ENCODE data around the gene PHF21A. TPM values are rescaled to one million over a fixed set of nuclear protein-coding genes. Genes with fewer than 3 reads are reported as not detected.

Gene PHF21A
- total RNA-seq, 1 donor from 2014 or later, result 3.4 TPM

DNA sequence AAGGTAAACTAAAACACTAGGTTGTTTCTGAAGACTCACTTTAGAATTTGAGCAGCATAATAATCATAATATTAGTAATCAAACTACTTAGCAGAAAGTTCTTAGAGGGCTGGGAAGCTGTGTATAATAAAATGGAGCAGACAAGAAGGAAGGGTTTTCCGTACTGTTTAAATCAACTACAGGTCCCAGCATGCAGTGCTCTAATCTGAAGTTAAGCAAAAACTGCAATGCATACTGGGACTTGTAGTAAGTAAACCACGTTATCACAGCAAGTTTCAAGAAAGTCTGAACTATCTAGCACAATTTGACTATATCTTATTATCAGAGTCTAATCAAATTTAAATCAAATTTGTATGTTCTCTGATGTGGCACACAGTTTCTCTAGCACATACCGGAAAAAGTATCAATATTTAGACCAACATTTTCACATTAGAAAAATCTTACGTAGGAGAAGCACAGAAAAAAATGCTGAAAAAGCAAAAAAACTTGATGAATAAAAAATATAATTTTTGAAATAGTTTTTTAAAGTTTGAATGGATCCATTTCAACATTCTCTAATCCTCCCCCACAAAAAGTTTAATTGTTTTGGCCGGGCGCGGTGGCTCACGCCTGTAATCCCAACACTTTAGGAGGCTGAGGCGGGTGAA lies 8.2 kb downstream of the PHF21A start:
- no peak overlapping the region for H3K4me3 ChIP-seq (ENCODE audit: low read depth, low read length)
- FAIRE-seq (no peak), DNase-seq (ENCODE audit: low read depth) (peak; percentile 80)
- H3K27me3 ChIP-seq (ENCODE audit: control insufficient read depth, insufficient read depth, low read length), result no peaks in the 10 kb centered on the region
- TF ChIP-seq, protein P1, sequence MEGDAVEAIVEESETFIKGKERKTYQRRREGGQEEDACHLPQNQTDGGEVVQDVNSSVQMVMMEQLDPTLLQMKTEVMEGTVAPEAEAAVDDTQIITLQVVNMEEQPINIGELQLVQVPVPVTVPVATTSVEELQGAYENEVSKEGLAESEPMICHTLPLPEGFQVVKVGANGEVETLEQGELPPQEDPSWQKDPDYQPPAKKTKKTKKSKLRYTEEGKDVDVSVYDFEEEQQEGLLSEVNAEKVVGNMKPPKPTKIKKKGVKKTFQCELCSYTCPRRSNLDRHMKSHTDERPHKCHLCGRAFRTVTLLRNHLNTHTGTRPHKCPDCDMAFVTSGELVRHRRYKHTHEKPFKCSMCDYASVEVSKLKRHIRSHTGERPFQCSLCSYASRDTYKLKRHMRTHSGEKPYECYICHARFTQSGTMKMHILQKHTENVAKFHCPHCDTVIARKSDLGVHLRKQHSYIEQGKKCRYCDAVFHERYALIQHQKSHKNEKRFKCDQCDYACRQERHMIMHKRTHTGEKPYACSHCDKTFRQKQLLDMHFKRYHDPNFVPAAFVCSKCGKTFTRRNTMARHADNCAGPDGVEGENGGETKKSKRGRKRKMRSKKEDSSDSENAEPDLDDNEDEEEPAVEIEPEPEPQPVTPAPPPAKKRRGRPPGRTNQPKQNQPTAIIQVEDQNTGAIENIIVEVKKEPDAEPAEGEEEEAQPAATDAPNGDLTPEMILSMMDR (IDR thresholded peaks at IDR 0.05; ENCODE audit: insufficient read depth, low read length, severe bottlenecking), result no peak
- no peaks in the 10 kb centered on the region for H3K36me3 ChIP-seq (ENCODE audit: control insufficient read depth, insufficient read depth, low read length)

DNA sequence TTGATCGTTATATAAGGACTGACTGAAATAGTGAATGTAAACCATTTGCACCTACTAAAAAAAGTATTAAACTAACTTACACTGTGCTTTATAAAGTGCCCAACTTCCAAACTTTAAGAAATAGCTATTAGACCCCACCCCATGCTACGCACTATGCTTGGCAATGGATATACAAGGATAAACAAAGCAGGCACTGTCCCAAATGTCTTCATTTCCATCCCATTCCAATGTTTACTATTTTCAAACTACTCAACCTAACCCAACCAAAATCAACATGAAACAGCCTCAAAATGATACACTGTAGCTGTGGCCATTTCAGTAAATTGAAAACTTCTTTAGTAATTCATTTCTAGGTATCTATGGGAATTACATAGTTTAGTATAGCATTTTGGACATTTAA lies 12.5 kb downstream of the PHF21A start:
- Histone ChIP-seq H3K36me3 (ENCODE audit: control insufficient read depth, insufficient read depth, low read length) (no peaks in the 10 kb centered on the region), H3K27me3 (ENCODE audit: control insufficient read depth, insufficient read depth, low read length) (no peaks in the 10 kb centered on the region), H3K4me3 (ENCODE audit: low read depth, low read length) (no peak overlapping the region)
- FAIRE-seq (no peak), DNase-seq (ENCODE audit: low read depth) (no peak)
- TF ChIP-seq, protein P1 (IDR thresholded peaks at IDR 0.05; ENCODE audit: insufficient read depth, low read length, severe bottlenecking), result no peak

DNA sequence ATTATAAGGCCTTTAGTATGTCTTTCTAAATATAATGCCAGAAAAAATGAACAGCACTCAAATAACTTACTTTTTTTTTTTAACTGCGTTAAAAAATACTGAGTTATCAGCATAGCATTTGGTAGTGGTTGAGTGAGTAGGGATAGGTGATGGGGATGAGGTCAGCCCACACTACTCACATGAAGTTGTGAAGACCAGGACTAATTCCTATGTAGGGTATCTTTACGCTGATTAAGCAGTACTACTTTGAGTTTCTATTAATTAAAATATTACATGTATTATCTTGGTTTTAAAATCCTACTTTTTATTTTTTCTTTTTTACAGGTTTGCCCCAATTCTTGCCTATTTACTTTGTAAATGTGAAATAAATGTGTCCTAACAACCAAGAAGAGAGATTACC lies 13.5 kb downstream of the PHF21A start:
- Histone ChIP-seq H3K4me3 (ENCODE audit: low read depth, low read length) (no peak overlapping the region), H3K36me3 (ENCODE audit: control insufficient read depth, insufficient read depth, low read length) (no peaks in the 10 kb centered on the region), H3K27me3 (ENCODE audit: control insufficient read depth, insufficient read depth, low read length) (no peaks in the 10 kb centered on the region)
- FAIRE-seq (no peak), DNase-seq (ENCODE audit: low read depth) (no peak)
- TF ChIP-seq, protein P1 (IDR thresholded peaks at IDR 0.05; ENCODE audit: insufficient read depth, low read length, severe bottlenecking), result no peak

DNA sequence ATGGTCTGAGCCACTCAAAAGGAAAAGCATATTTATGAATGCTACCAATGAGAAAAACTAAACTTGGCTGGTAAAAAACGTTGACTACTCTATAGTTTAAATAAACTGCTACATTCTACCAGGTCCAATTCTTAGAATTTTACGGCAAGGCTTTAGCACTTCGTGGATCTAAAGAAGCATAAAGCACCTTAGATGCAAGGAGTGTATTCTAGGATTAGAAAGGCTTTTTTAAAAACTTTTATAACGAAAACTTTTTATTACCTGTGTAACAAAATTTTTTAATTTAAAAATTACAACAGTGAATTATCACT lies 13.9 kb downstream of the PHF21A start:
- Histone ChIP-seq H3K27me3 (ENCODE audit: control insufficient read depth, insufficient read depth, low read length) (no peaks in the 10 kb centered on the region), H3K4me3 (ENCODE audit: low read depth, low read length) (no peak overlapping the region), H3K36me3 (ENCODE audit: control insufficient read depth, insufficient read depth, low read length) (no peaks in the 10 kb centered on the region)
- TF ChIP-seq, protein P1 (IDR thresholded peaks at IDR 0.05; ENCODE audit: insufficient read depth, low read length, severe bottlenecking), result no peak
- FAIRE-seq (no peak), DNase-seq (ENCODE audit: low read depth) (no peak)

DNA sequence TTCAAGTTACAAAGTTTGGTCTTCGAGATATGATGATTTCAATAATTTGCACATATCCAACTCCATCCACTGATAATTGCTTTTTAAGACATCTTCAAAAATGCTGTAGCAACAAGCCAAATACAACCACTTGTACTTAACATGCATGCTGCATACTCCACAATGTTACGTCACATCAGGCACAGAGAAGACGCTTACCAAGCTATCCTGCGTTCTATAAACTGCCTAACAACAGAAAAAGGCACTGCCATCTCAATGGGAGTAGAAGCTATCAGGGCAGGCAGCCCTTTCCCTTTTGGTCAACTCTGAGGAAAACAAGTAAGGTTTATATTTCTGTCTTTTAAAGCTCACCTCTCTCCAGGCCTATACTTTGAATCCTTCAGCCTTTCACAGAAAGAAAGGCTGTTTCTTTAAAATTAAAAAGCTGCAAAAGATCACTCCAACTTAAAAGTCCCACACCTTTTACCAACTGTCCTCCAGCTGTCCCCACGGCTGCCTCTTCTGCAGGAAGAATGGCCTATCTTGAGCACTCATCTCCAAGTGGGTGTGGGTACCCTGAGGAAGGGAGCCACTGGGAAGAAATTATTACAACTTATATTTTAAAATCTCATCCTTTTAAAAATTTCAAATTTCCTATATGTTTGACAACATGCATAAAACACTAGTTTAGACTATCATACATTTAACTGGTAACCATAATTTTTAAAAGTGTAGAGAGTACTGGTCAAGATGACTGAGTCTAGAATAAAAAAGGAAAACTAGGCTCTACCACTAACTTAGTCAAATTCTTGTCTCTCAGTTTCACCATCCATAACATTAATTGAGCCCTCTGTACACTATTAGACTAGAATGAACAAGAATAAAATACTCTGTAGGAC lies 14.5 kb downstream of the PHF21A start:
- FAIRE-seq (no peak), DNase-seq (ENCODE audit: low read depth) (no peak)
- Histone ChIP-seq H3K27me3 (ENCODE audit: control insufficient read depth, insufficient read depth, low read length) (no peaks in the 10 kb centered on the region), H3K36me3 (ENCODE audit: control insufficient read depth, insufficient read depth, low read length) (no peaks in the 10 kb centered on the region), H3K4me3 (ENCODE audit: low read depth, low read length) (no peak overlapping the region)
- TF ChIP-seq, protein P1 (IDR thresholded peaks at IDR 0.05; ENCODE audit: insufficient read depth, low read length, severe bottlenecking), result no peak

All from bronchial epithelial cell (primary cell).